Right lobe of liver (tissue), 4 donors: ENCODE measurements around the gene RYR3.

Source experiments
- POLR2A ChIP-seq: fragments of 450-650 bp; IDR thresholded peaks from one replicate; pipeline ENCODE4 v1.6.1; 2017; ENCODE audit warnings: antibody characterized with exemption, mild to moderate bottlenecking
- TF ChIP-seq, protein P1 (sequence below), 4 donors: fragments of 200-600 bp in 3 of 4; fragments of 450-650 bp in 1 of 4; IDR thresholded peaks; one replicate each; pipeline versions ENCODE4 v1.5.1 to v1.8.0; 2016 to 2022; ENCODE audit warnings: antibody characterized with exemption in 4 of 4, mild to moderate bottlenecking in 2 of 4
- donor health status: DM: no; HTN: no; CAD: no.
- donor health status: DM: no; HTN: no; CAD: no.
- donor health status: DM: no; HTN: yes; CAD: no.

DNA sequence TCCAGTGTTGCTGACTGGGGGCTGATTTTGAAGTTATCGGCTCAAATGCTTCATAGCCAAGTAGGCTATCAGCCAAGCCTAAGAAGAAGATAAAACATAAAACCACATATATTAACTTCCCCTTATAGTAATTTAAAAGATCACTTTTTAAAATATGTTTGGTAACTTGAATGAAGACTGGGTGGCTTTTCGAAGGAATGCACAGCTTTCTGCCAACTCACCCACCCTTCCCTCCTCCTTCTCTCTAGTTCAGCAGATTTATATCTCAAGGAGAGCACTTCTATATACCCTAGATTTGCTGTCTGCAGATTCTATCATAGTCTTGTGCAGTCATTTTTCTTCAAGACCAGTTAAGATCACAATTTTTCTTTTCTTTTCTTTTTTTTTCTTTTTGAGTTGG is 468.1 kb downstream of the RYR3 start:
- TF ChIP-seq, protein P1, sequence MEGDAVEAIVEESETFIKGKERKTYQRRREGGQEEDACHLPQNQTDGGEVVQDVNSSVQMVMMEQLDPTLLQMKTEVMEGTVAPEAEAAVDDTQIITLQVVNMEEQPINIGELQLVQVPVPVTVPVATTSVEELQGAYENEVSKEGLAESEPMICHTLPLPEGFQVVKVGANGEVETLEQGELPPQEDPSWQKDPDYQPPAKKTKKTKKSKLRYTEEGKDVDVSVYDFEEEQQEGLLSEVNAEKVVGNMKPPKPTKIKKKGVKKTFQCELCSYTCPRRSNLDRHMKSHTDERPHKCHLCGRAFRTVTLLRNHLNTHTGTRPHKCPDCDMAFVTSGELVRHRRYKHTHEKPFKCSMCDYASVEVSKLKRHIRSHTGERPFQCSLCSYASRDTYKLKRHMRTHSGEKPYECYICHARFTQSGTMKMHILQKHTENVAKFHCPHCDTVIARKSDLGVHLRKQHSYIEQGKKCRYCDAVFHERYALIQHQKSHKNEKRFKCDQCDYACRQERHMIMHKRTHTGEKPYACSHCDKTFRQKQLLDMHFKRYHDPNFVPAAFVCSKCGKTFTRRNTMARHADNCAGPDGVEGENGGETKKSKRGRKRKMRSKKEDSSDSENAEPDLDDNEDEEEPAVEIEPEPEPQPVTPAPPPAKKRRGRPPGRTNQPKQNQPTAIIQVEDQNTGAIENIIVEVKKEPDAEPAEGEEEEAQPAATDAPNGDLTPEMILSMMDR (IDR thresholded peaks at IDR 0.05): no peak
- no peak for TF ChIP-seq POLR2A
